GM18511 (cell line): ENCODE measurements around the gene PLA2G2E.
"Not testable (repeated sequence)": the region's sequence is repeated elsewhere in the genome, so short reads cannot be mapped to it uniquely, and the experiment has no call there.

Experiments
- ATAC-seq: cut with Tn5 transposase; IDR thresholded peaks from one replicate; pipeline ENCODE4 v1.9.1; 2021; ENCODE audit warnings: mild to moderate bottlenecking, moderate library complexity; ENCODE audit not compliant: unreplicated experiment

The PLA2G2E gene

DNA sequence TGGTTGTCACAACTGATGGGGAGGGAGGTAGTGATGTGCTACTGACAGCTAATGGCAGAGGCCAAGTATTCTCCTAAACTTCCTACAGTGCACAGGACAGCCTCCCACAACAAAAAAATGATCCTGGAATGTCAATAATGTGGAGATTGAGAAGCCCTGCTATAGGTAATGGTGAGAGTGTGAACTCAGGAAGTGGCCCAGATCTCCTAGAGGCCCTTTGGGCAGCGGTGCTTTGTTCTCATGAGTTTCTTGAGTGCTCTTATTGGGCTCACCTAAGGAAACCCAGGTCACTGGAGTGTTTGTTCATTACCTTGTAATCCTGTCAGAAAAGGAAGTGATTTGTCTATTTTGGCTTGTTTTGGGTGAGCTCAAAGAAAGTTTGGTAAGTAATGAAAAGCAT is 35.3 kb downstream of the PLA2G2E start:
- no peak for ATAC-seq

GRCh38 chr1:19885821-19886220 is 37.6 kb downstream of the PLA2G2E start:
- no peak for ATAC-seq

DNA sequence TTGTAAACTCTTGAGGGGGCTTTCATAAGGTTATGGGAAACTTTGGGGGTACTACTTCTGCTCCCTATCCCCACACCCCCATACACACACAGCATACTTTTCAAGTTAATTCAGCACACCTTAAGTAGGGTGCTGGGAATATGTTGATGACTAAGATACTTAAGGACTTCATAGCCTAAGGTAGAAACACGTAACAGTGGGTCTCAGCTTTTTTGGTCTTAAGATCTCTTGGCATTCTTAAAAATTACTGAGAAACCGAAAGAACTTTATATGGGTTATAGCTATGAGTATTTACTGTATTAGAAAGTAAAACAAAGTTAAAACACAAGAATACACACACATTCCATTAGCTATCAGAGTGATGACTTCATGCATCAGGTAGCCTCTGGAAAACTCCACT is 39.1 kb downstream of the PLA2G2E start:
- ATAC-seq = no peak

DNA sequence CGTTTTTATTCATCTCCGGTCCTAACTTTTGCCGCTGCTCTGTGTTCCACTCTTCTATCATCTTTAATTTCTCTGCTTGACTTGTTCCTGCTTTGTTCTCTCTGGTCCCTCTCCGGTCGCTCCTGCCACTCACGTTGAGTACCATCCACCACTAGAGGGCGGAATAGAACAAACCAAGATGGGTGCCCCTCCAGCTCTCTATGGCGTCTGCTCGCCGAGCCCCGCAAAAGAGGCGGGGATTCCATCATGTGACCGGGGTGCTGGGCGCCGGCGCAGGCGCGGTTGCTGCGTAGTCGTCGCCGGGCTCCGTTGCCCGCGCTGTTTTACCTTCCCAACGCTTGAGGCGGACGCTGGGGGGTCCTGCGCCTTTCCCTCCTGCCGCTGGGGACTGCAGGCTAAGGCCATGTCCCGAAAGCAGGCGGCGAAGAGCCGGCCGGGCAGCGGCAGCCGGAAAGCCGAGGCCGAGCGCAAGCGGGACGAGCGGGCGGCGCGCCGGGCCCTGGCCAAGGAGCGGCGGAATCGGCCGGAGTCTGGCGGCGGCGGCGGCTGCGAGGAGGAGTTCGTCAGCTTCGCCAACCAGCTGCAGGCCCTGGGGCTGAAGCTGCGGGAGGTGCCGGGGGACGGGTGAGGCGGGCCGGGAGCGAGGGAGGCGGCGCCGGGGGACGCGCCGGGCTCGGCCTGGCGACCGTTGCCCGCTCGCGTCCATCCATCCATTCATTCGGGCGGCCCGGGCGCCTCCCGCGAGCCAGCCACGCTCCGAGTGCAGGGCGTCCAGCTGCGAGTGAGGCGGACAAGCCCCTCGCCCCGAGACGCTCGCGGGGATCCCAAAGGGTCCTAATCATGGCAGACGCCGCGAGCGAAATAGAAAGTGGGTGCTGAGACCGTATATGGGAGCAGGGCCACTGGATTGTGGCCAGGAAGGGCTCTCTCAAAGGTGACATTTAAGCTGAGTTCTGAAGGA is 41.0 kb downstream of the PLA2G2E start, which contains the start of gene OTUD3:
Gene OTUD3 (plus strand): TSS at position 285 of the 961 bp plus-strand sequence. CDS start 119 bp downstream, at position 404.
- ATAC-seq = peak; percentile 95

DNA sequence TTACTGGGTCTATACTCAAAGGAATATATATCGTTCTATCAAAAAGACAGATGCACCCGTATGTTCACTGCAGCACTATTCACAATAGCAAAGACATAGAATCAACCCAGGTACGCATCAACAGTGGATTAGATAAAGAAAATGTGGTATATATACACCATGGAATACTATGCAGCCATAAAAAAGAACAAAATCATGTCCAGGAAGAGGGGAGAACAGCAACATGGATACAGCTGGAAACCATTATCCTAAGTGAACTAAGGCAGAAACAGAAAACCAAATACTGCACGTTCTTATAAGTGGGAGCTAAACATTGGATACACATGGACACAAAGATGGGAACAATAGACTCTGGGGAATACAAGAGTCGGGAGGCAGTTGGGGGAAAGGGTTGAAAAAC is 42.6 kb downstream of the PLA2G2E start:
- not testable (repeated sequence) for ATAC-seq

DNA sequence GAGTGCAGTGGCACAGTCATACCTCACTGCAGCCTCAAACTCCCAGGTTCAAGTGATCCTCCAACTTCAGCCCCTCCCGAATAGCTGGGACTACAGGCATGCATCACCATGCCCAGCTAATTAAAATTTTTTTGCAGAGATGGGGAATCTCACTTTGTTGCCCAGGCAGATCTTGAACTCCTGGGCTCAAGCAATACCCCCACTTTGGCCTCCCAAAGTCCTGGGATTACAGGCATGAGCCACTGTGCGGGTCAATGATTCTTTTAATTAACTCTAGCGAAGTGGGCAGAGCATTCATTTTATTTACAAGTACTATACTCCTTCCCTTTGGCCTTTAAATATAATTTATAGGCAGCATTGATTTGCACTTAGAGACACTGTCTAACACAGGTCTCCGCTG is 43.8 kb downstream of the PLA2G2E start:
- ATAC-seq = no peak

GRCh38 chr1:19879227-19879626 is 44.2 kb downstream of the PLA2G2E start:
- ATAC-seq = no peak

- no peak for ATAC-seq
Measured at GRCh38 chr1:19878637-19878985, 44.8 kb downstream of the PLA2G2E start.

GRCh38 chr1:19877821-19878636 is 45.4 kb downstream of the PLA2G2E start:
- no peak for ATAC-seq

DNA sequence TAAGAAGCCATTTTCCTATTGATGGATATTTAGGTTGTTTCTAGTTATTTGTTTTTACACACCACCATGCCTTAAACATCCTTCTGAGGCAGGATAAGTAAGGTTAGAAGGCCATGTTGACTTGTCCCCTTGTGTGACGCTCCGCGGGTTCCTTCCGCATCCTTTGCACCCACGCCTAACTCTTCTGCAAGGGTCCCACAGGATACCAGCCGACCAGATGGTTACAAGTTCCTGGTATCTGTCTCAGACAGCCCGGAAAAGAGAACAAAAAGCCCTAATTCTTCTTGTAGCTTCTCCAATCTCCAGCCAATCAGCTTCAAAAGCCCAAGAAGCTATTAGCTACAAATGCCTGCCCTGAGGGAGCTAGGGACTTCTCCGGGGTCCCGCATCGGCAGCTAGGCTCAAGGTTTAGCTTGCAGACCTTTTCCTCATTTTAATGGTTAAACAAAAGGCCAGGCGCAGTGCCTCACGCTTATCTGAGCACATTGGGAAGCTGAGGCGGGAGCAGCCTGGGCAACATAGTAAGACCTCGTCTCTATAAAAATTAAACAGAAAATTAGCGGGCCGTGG is 46.2 kb downstream of the PLA2G2E start:
- no peak for ATAC-seq

GRCh38 chr1:19872190-19872589 is 51.2 kb downstream of the PLA2G2E start:
- no peak for ATAC-seq
